Measurements from ENCODE around the gene TMPRSS11D.
A peak's percentile ranks its signal among the peaks of the same experiment; 100 is the strongest.

Gene TMPRSS11D

DNA sequence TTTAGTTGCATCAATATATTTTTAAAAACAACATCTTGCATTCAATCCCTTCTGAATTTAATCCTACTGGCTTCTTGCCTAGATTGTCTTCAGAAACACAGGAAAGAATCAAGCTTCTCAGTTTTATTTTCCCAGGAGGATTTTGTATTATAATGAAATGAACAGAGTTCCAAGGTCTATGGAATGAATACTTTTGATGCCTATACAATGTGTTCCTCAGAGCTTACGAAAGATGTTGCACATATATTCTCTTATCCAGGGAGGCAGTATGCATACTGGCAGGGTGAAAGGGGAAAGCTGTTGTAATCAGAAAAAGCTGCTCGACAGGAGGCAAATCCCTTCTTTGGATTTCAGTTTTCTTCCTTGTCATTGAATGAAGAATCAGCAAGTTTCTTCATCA is 8.8 kb downstream of the TMPRSS11D start:
- Mint-ChIP-seq H3K4me1 (peaks cover 8% of the 10 kb centered on the region), H3K27ac (peak overlapping the region in 2 of 3 experiments; percentile 31 to 53), H3K27me3 (ENCODE audit: low read depth) (no peaks in the 10 kb centered on the region), H3K9me3 (no peaks in the 10 kb centered on the region), H3K4me3 (no peak overlapping the region), H3K36me3 (ENCODE audit: low read depth) (no peaks in the 10 kb centered on the region)
- TF ChIP-seq, protein P1, sequence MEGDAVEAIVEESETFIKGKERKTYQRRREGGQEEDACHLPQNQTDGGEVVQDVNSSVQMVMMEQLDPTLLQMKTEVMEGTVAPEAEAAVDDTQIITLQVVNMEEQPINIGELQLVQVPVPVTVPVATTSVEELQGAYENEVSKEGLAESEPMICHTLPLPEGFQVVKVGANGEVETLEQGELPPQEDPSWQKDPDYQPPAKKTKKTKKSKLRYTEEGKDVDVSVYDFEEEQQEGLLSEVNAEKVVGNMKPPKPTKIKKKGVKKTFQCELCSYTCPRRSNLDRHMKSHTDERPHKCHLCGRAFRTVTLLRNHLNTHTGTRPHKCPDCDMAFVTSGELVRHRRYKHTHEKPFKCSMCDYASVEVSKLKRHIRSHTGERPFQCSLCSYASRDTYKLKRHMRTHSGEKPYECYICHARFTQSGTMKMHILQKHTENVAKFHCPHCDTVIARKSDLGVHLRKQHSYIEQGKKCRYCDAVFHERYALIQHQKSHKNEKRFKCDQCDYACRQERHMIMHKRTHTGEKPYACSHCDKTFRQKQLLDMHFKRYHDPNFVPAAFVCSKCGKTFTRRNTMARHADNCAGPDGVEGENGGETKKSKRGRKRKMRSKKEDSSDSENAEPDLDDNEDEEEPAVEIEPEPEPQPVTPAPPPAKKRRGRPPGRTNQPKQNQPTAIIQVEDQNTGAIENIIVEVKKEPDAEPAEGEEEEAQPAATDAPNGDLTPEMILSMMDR (IDR thresholded peaks at IDR 0.05; ENCODE audit: unreplicated experiment in 3 of 3), result no peak

DNA sequence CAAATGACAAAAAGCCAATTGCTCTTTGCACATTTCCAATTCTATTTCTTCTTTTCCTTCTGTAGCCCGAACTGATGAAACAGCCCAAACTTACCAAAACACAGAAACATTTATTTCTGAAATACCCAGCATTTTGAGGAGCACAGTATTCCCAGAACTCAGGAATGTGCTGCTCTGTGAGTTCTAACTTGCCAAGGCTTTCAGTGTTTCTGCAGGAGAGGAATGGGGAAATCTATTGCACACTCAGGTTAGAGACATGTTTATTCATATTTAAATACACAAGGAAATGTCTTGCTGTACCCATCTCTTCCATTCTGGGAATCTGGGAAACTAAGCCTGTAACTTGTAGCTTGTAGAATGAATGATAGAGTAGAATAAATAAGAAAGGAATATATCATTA is 10.7 kb downstream of the TMPRSS11D start:
- no peak overlapping the region for H3K4me3 Mint-ChIP-seq
- H3K27ac Mint-ChIP-seq, result no peak overlapping the region
- H3K9me3 Mint-ChIP-seq, result no peaks in the 10 kb centered on the region
- H3K27me3 Mint-ChIP-seq (ENCODE audit: low read depth), result no peaks in the 10 kb centered on the region
- TF ChIP-seq, protein P1 (IDR thresholded peaks at IDR 0.05; ENCODE audit: unreplicated experiment in 3 of 3), result no peak
- no peaks in the 10 kb centered on the region for H3K36me3 Mint-ChIP-seq (ENCODE audit: low read depth)
- peaks cover 8% of the 10 kb centered on the region for H3K4me1 Mint-ChIP-seq

DNA sequence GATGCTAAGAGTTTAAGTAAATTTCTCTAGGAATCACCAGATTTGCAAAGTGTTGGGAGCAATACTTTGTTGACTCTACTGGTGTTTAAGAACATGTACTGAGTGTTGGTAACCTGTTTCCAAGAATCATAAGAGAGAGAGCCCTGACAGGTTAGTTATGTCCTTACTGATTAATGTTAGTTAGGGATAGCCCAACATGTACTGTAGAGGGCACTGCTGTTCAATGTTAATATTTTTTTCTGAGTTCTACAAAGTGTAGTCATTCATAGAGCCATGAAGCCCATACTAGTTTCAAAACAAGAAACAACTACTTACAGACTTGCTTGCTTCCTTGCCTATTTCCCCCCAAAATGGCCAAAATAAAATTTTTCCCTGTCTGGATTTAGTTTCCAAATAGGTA is 11.9 kb downstream of the TMPRSS11D start:
- Mint-ChIP-seq H3K36me3 (ENCODE audit: low read depth) (no peaks in the 10 kb centered on the region), H3K9me3 (peaks cover 3% of the 10 kb centered on the region)

DNA sequence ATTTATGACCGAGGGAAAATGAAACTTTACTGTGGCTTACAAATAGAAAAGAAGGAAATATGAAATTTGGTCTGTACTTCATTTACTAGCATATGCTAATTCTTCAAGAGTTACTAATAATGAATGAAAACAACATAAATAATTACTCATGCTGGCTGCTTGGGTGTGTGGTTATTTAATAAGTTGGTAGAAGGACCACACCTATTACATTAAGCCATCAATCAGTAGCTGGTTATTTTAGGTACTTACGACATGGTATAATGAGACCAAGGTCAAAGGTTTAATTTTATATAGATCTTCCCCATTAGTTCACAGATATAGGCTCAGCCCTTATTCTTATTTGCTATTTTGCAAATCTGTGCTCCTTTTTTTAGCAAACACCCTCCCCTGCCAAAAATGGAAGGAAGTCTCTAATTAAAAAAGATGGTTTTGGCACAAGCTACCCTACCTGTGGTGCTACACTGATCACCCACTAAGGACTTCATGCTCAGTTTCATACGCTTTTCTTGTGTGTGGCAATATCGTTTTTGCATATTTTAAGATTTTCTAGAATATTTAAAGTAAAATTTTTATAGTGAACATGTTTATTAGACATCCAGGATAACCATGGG is 14.1 kb downstream of the TMPRSS11D start:
- Mint-ChIP-seq H3K9me3 (peaks cover 3% of the 10 kb centered on the region), H3K27ac (no peak overlapping the region), H3K36me3 (ENCODE audit: low read depth) (no peaks in the 10 kb centered on the region), H3K4me3 (no peak overlapping the region), H3K4me1 (no peaks in the 10 kb centered on the region), H3K27me3 (ENCODE audit: low read depth) (no peaks in the 10 kb centered on the region)
- TF ChIP-seq, protein P1 (IDR thresholded peaks at IDR 0.05; ENCODE audit: unreplicated experiment in 3 of 3), result no peak

More for the DNA sequence above, 11.9 kb downstream of the TMPRSS11D start:
- H3K4me3 Mint-ChIP-seq, result no peak overlapping the region
- H3K27me3 Mint-ChIP-seq (ENCODE audit: low read depth), result no peaks in the 10 kb centered on the region
- TF ChIP-seq, protein P1 (IDR thresholded peaks at IDR 0.05; ENCODE audit: unreplicated experiment in 3 of 3), result peak; percentile 23 to 54 (median 39)
- peaks cover 8% of the 10 kb centered on the region for H3K4me1 Mint-ChIP-seq
- no peak overlapping the region for H3K27ac Mint-ChIP-seq

DNA sequence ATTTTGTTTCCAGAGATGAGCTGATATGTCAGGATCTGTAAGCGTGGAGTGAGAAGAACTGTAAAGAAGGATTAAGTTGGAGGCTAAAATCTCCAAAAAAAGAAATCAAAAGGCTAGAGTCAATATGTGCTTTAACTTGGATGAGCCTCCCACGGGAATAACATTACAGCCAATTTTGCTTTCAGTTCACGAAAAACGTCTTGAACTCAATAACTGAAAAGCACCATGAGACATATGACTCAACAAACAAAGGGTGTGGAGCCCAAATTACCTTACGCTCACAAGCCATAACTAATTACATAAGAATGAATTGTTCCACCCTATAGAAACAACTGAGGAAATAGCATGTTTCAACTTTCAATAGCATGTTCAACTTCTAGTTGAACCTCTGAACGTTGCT is 22.3 kb downstream of the TMPRSS11D start:
- H3K4me3 Mint-ChIP-seq, result no peak overlapping the region
- no peaks in the 10 kb centered on the region for H3K4me1 Mint-ChIP-seq
- H3K27me3 Mint-ChIP-seq (ENCODE audit: low read depth), result no peaks in the 10 kb centered on the region
- H3K9me3 Mint-ChIP-seq, result no peaks in the 10 kb centered on the region
- TF ChIP-seq, protein P1 (IDR thresholded peaks at IDR 0.05; ENCODE audit: unreplicated experiment in 3 of 3), result no peak
- no peak overlapping the region for H3K27ac Mint-ChIP-seq
- H3K36me3 Mint-ChIP-seq (ENCODE audit: low read depth), result no peaks in the 10 kb centered on the region

DNA sequence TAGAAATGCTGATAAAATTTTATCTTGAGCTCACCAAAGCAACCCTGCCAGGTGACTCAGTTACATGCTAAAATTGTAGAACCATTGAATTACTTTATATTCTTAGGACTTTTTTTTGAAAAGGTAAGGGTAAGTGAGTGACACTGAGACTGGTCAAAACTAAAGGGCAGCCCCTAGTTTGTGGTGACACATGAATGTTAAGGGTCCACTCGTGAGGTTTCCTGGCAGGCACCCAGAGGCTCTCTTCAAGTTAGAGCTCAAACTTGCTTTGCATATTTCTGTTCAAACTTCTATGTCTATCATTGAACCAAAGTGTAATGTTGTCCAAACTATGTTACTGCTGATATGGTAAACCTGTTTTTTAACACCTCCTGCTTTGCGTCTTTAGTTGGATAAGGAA is 30.5 kb downstream of the TMPRSS11D start:
- no peaks in the 10 kb centered on the region for H3K27me3 Mint-ChIP-seq (ENCODE audit: low read depth)
- H3K9me3 Mint-ChIP-seq, result no peaks in the 10 kb centered on the region
- TF ChIP-seq, protein P1 (IDR thresholded peaks at IDR 0.05; ENCODE audit: unreplicated experiment in 3 of 3), result no peak
- no peaks in the 10 kb centered on the region for H3K36me3 Mint-ChIP-seq (ENCODE audit: low read depth)
- no peak overlapping the region for H3K4me3 Mint-ChIP-seq
- H3K27ac Mint-ChIP-seq, result no peak overlapping the region
- H3K4me1 Mint-ChIP-seq, result no peaks in the 10 kb centered on the region

Data from nephron (organoid).